HepG2 (cell line): ENCODE data around the gene GRAMD1B.

Experiments used
- EZH2 ChIP-seq: conservative IDR thresholded peaks from 2 replicates; pipeline ENCODE4 v1.6.1; 2012; ENCODE audit warnings: mild to moderate bottlenecking, low read depth, low read length, moderate library complexity
- KDM6A ChIP-seq: IDR thresholded peaks from 2 replicates; pipeline ENCODE4 v1.6.1; 2016; ENCODE audit warnings: low read depth
- MEF2D ChIP-seq: sonication (generic); formaldehyde crosslinking; IDR thresholded peaks from 2 replicates; pipeline ENCODE4 v1.5.1; 2020; ENCODE audit warnings: mild to moderate bottlenecking, missing genetic modification reagents
- NBN ChIP-seq: fragments of 450-650 bp; conservative IDR thresholded peaks from 2 replicates; pipeline ENCODE4 v1.6.1; 2017
- NR2C2 ChIP-seq: sonication (generic); formaldehyde crosslinking; IDR thresholded peaks from 2 replicates; pipeline ENCODE4 v1.4.0; 2020; ENCODE audit warnings: missing genetic modification reagents, mild to moderate bottlenecking, moderate library complexity, borderline replicate concordance
- SIN3A ChIP-seq: IDR thresholded peaks from 2 replicates; pipeline ENCODE4 v1.6.1; 2011; ENCODE audit warnings: low read depth, mild to moderate bottlenecking, control low read depth, low read length, borderline replicate concordance
- TBX3 ChIP-seq: fragments of 450-650 bp; IDR thresholded peaks from 2 replicates; pipeline ENCODE4 v1.6.1; 2017; ENCODE audit warnings: antibody characterized with exemption, mild to moderate bottlenecking, inconsistent platforms, borderline replicate concordance
- TRIM24 ChIP-seq: sonication (generic); formaldehyde crosslinking; IDR thresholded peaks from 2 replicates; pipeline ENCODE4 v1.8.0; 2022; ENCODE audit warnings: mild to moderate bottlenecking, missing genetic modification reagents
- ZNF282 ChIP-seq: fragments of 450-650 bp; IDR thresholded peaks from 2 replicates; pipeline ENCODE4 v1.6.1; 2018; ENCODE audit not compliant: partially characterized antibody
- ZNF350 ChIP-seq: sonication (generic); formaldehyde crosslinking; IDR thresholded peaks from 2 replicates; pipeline ENCODE4 v1.4.0; 2020; ENCODE audit warnings: mild to moderate bottlenecking, low read depth, missing genetic modification reagents, borderline replicate concordance
- ZNF441 ChIP-seq: sonication (generic); formaldehyde crosslinking; IDR thresholded peaks from 2 replicates; pipeline ENCODE4 v1.7.0; 2021; ENCODE audit warnings: missing genetic modification reagents, borderline replicate concordance
- ZNF569 ChIP-seq: sonication (generic); formaldehyde crosslinking; IDR thresholded peaks from 2 replicates; pipeline ENCODE4 v1.5.0; 2020; ENCODE audit warnings: mild to moderate bottlenecking, missing genetic modification reagents, moderate library complexity, borderline replicate concordance
- ZNF792 ChIP-seq: IDR thresholded peaks from 2 replicates; pipeline ENCODE4 v1.6.1; 2016
- TF ChIP-seq, protein P1 (sequence below): sonication (generic); formaldehyde crosslinking; IDR thresholded peaks from 2 replicates; pipeline ENCODE4 v1.5.0; 2020; ENCODE audit warnings: mild to moderate bottlenecking, missing genetic modification reagents, moderate library complexity

DNA sequence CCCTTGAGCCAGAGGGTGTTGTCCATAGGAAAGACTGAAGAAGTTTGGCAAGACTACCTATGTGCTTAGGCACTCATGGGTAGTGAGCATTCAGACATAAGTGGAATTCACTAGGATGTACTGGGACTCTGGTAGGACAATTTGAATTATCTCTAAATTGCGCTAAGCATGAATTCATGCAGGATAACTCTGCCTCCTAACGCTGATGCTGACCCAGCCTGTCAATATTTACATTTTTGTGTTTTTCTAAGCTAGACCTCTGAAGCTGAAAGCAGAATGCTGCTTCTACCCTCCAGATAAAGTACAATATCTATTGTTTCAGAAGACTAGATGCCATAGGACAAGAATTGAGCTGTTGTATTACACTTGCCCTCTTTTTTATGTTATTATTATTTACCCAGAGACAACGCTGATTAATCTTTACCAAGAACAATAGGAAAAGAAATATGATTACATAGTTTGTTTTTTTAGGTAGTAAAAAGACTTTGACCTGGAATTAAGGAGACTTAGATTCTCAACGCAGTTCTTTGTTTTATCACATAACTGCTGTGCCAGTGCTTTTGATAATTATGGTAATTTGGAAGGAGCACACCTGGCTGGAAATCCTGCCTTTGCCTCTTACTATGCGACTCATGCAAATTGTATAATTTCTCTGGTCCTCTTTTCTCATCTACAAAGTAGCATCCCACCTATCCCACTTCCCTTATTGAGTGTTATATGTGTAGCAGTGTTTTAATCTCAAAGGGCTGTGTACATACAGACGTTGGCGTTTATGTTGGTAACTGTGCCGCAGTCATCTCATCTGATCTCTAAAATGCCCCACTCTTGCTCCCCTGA is 21.2 kb upstream of the GRAMD1B start:
- no peak for TF ChIP-seq KDM6A (CRISPR knock-in tag)
- TF ChIP-seq ZNF350 (CRISPR knock-in tag): no peak
- TF ChIP-seq, protein P1, sequence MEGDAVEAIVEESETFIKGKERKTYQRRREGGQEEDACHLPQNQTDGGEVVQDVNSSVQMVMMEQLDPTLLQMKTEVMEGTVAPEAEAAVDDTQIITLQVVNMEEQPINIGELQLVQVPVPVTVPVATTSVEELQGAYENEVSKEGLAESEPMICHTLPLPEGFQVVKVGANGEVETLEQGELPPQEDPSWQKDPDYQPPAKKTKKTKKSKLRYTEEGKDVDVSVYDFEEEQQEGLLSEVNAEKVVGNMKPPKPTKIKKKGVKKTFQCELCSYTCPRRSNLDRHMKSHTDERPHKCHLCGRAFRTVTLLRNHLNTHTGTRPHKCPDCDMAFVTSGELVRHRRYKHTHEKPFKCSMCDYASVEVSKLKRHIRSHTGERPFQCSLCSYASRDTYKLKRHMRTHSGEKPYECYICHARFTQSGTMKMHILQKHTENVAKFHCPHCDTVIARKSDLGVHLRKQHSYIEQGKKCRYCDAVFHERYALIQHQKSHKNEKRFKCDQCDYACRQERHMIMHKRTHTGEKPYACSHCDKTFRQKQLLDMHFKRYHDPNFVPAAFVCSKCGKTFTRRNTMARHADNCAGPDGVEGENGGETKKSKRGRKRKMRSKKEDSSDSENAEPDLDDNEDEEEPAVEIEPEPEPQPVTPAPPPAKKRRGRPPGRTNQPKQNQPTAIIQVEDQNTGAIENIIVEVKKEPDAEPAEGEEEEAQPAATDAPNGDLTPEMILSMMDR (CRISPR knock-in tag): no peak
- no peak for TF ChIP-seq ZNF792
- TF ChIP-seq NBN: no peak
- TF ChIP-seq TBX3: no peak
- TF ChIP-seq SIN3A: no peak
- no peak for TF ChIP-seq ZNF282
- no peak for TF ChIP-seq NR2C2 (CRISPR knock-in tag)
- no peak for TF ChIP-seq TRIM24 (CRISPR knock-in tag)
- TF ChIP-seq ZNF441: no peak
- TF ChIP-seq MEF2D (CRISPR knock-in tag): no peak
- no peak for TF ChIP-seq ZNF569
- no peak for TF ChIP-seq EZH2
